GM23338 (cell line): Measurements from ENCODE around the gene NT5DC4. TPM values are rescaled to one million over a fixed set of nuclear protein-coding genes. Genes with fewer than 3 reads are reported as not detected.

Experiments used
- ATAC-seq: fragments of 200-7000 bp; cut with Tn5 transposase; 3 replicates; pipeline ENCODE4 v1.9.1; 2020
- DNase-seq: peaks from one replicate; pipeline ENCODE4 v3.0.0-alpha.2; 2015; ENCODE audit warnings: low spot score
- H2AFZ ChIP-seq: fragments of 200-600 bp; sonication (generic); 2 replicates; pipeline ENCODE4 v1.8.0; 2016; ENCODE audit warnings: antibody characterized with exemption, mild to moderate bottlenecking, moderate library complexity
- H3F3A ChIP-seq: fragments of 200-600 bp; sonication (generic); replicated peaks from 2 replicates; pipeline ENCODE4 v1.8.0; 2017; ENCODE audit warnings: antibody characterized with exemption, mixed run types, low read depth
- H3K27ac ChIP-seq: fragments of 200-600 bp; sonication (generic); 2 replicates; pipeline ENCODE4 v1.6.1; 2016; ENCODE audit warnings: low read depth
- H3K27me3 ChIP-seq: fragments of 200-600 bp; sonication (generic); 2 replicates; pipeline ENCODE4 v1.8.0; 2016; ENCODE audit warnings: mild to moderate bottlenecking, mixed run types, moderate library complexity; ENCODE audit not compliant: insufficient read depth
- H3K36me3 ChIP-seq: fragments of 200-600 bp; sonication (generic); 2 replicates; pipeline ENCODE4 v1.8.0; 2016; ENCODE audit warnings: mild to moderate bottlenecking; ENCODE audit not compliant: insufficient read depth
- H3K4me1 ChIP-seq: fragments of 200-600 bp; sonication (generic); 2 replicates; pipeline ENCODE4 v1.8.0; 2016; ENCODE audit warnings: mild to moderate bottlenecking, moderate library complexity; ENCODE audit not compliant: insufficient read depth
- H3K4me2 ChIP-seq: fragments of 200-600 bp; sonication (generic); 2 replicates; pipeline ENCODE4 v1.7.1; 2017; ENCODE audit warnings: mixed run types
- H3K4me3 ChIP-seq: fragments of 200-600 bp; sonication (generic); 2 replicates; pipeline ENCODE4 v1.6.1; 2016; ENCODE audit warnings: mixed run types
- H3K79me2 ChIP-seq: fragments of 200-600 bp; sonication (generic); replicated peaks from 2 replicates; pipeline ENCODE4 v1.8.0; 2017; ENCODE audit warnings: mild to moderate bottlenecking; ENCODE audit not compliant: insufficient read depth
- H3K9me2 ChIP-seq: fragments of 200-600 bp; sonication (generic); 2 replicates; pipeline ENCODE4 v1.8.0; 2017; ENCODE audit not compliant: insufficient read depth
- H4K20me1 ChIP-seq: fragments of 200-600 bp; sonication (generic); replicated peaks from 2 replicates; pipeline ENCODE4 v1.8.0; 2017; ENCODE audit warnings: mild to moderate bottlenecking; ENCODE audit not compliant: insufficient read depth
- H3K27ac Mint-ChIP-seq: 2 replicates; pipeline ENCODE4 v1.8.0; 2020; ENCODE audit warnings: inconsistent platforms, mild to moderate bottlenecking, moderate library complexity, mixed read lengths
- H3K27me3 Mint-ChIP-seq: 3 replicates; pipeline ENCODE4 v1.8.0; 2022; ENCODE audit warnings: low read depth, mild to moderate bottlenecking, moderate library complexity, mixed read lengths, inconsistent platforms; ENCODE audit not compliant: insufficient read depth, poor library complexity
- H3K36me3 Mint-ChIP-seq: 3 replicates; pipeline ENCODE4 v1.8.0; 2021; ENCODE audit warnings: low read depth, mild to moderate bottlenecking, inconsistent platforms, moderate library complexity, mixed read lengths
- H3K4me1 Mint-ChIP-seq: 3 replicates; pipeline ENCODE4 v1.8.0; 2020; ENCODE audit warnings: mild to moderate bottlenecking, inconsistent platforms, mixed read lengths
- H3K4me3 Mint-ChIP-seq: 3 replicates; pipeline ENCODE4 v1.8.0; 2021; ENCODE audit warnings: moderate library complexity, mild to moderate bottlenecking, inconsistent platforms, mixed read lengths
- H3K9me3 Mint-ChIP-seq: 3 replicates; pipeline ENCODE4 v1.8.0; 2020; ENCODE audit warnings: moderate library complexity, mild to moderate bottlenecking, inconsistent platforms, mixed read lengths
- CTCF ChIP-seq, 2 experiments: fragments of 200-600 bp in 1 of 2; sonication (generic) in 1 of 2; conservative IDR thresholded peaks; 2 replicates each; pipeline versions ENCODE4 v1.5.1 to v1.6.1; 2016 to 2017; ENCODE audit warnings: antibody characterized with exemption in 2 of 2, low read depth in 2 of 2, mild to moderate bottlenecking in 2 of 2, moderate library complexity in 1 of 2
- EZH2 ChIP-seq: fragments of 200-600 bp; sonication (generic); IDR thresholded peaks from one replicate; pipeline ENCODE4 v1.8.0; 2017; ENCODE audit warnings: antibody characterized with exemption, mild to moderate bottlenecking, low read depth; ENCODE audit not compliant: unreplicated experiment
- JUNB ChIP-seq: IDR thresholded peaks from one replicate; pipeline ENCODE4 v1.6.1; 2016; ENCODE audit warnings: antibody characterized with exemption; ENCODE audit not compliant: unreplicated experiment
- REST ChIP-seq: IDR thresholded peaks from one replicate; pipeline ENCODE4 v1.6.1; 2018; ENCODE audit warnings: antibody characterized with exemption; ENCODE audit not compliant: unreplicated experiment
- ZNF331 ChIP-seq: fragments of 250-450 bp; sonication (Bioruptor Pico); IDR thresholded peaks from 2 replicates; pipeline ENCODE4 v1.5.0; 2020; ENCODE audit warnings: low read depth, mild to moderate bottlenecking, moderate library complexity
- ZNF462 ChIP-seq: fragments of 250-450 bp; sonication (Bioruptor Pico); IDR thresholded peaks from 2 replicates; pipeline ENCODE4 v1.5.0; 2020; ENCODE audit warnings: mild to moderate bottlenecking, moderate library complexity
- polyA plus RNA-seq: library from polyadenylated mRNA; unstranded; fragments of >200 nt; fragmentation: Nextera tagmentation; extraction: Ambion mirVana; gene quantifications from 2 replicates; pipeline ENCODE4 v1.2.1, GENCODE V29; 2016
- total RNA-seq: library from RNA; depleted of rRNA; stranded (reverse); fragments of >200 nt; shearing (Covaris generic); gene quantifications from 2 replicates; pipeline ENCODE4 v1.2.3, GENCODE V29; 2014

NT5DC4 gene
- total and polyA plus RNA-seq, 2 experiments from 2014 or later = not detected

- TF ChIP-seq JUNB (no peak), REST (no peak), ZNF462 (CRISPR knock-in tag) (no peak), EZH2 (no peak), ZNF331 (CRISPR knock-in tag) (no peak), CTCF (conservative IDR thresholded peaks at IDR 0.05; ENCODE audit: low read depth in 2 of 2) (no peak)
- H3K4me3 Mint-ChIP-seq = no peak overlapping the region
- Histone ChIP-seq H3K79me2 (no peaks in the 10 kb centered on the region; the same call in 1 of the 2 replicates), H2AFZ (no peak overlapping the region), H3K36me3 (peaks cover 35% of the 10 kb centered on the region), H3K9me2 (no peaks in the 10 kb centered on the region), H3F3A (no peaks in the 10 kb centered on the region), H3K4me1 (no peaks in the 10 kb centered on the region), H3K4me3 (no peak overlapping the region), H3K27ac (no peak overlapping the region), H3K27me3 (no peaks in the 10 kb centered on the region), H4K20me1 (0 out of 2 replicates have a peak, but pooled peaks cover 2% of the 10 kb centered on the region), H3K4me2 (no peak overlapping the region)
- no peaks in the 10 kb centered on the region for H3K9me3 Mint-ChIP-seq
- H3K27ac Mint-ChIP-seq = no peak overlapping the region
- no peak for DNase-seq
- ATAC-seq = no peak
- H3K4me1 Mint-ChIP-seq = no peaks in the 10 kb centered on the region
- H3K36me3 Mint-ChIP-seq = peaks cover 40% of the 10 kb centered on the region
- H3K27me3 Mint-ChIP-seq = no peaks in the 10 kb centered on the region
These were observed 30.8 kb downstream of the NT5DC4 start for GRCh38 chr2:112751451-112752197.
